IMR-90 (cell line): Measurements from ENCODE around the gene EIF1AD. TPM values are rescaled to one million over a fixed set of nuclear protein-coding genes. Genes with fewer than 3 reads are reported as not detected.

Source experiments
- ATAC-seq: fragments of 200-7000 bp; cut with Tn5 transposase; 2 replicates; pipeline ENCODE4 v1.9.1; 2020; ENCODE audit warnings: low read depth, mild to moderate bottlenecking, moderate library complexity
- BruUV-seq: library from RNA; stranded (reverse); fragments of 400-500 nt; replicated peaks from 2 replicates; lab custom pipeline; 2021; lab: Mats Ljungman, UMichigan
- CTCF ChIA-PET: fragments of 300-600 bp; formaldehyde crosslinking; extraction: SDS; loops from one replicate; lab custom pipeline; 2021; ENCODE audit warnings: antibody characterized with exemption; lab: Yijun Ruan, JAX
- POLR2A ChIA-PET: fragments of 300-600 bp; sonication (Branson Sonifier 250); formaldehyde crosslinking; loops from one replicate; lab custom pipeline; 2022; ENCODE audit warnings: antibody characterized with exemption; ENCODE audit not compliant: unreplicated experiment; lab: Charles Lee
- DNase-seq: peaks from one replicate; pipeline ENCODE4 v3.0.0; 2013
- H2AFZ ChIP-seq: replicated peaks from 2 replicates; pipeline ENCODE3; 2013; ENCODE audit warnings: low read length, mild to moderate bottlenecking; ENCODE audit not compliant: poor library complexity
- H2AK5ac ChIP-seq: 2 replicates; pipeline ENCODE4 v1.6.1; 2013; ENCODE audit warnings: low read depth, low read length, inconsistent platforms
- H2AK9ac ChIP-seq: replicated peaks from 2 replicates; pipeline ENCODE3; 2013; ENCODE audit warnings: mild to moderate bottlenecking, low read depth, low read length, moderate library complexity; ENCODE audit not compliant: poor library complexity
- H2BK120ac ChIP-seq: 2 replicates; pipeline ENCODE4 v1.6.1; 2013; ENCODE audit warnings: low read depth, low read length, inconsistent platforms
- H2BK15ac ChIP-seq: 3 replicates; pipeline ENCODE4 v1.6.1; 2013; ENCODE audit warnings: low read depth, low read length, inconsistent platforms
- H2BK20ac ChIP-seq: 2 replicates; pipeline ENCODE4 v1.6.1; 2013; ENCODE audit warnings: low read depth, mild to moderate bottlenecking, inconsistent platforms, low read length, moderate library complexity
- H2BK5ac ChIP-seq: 2 replicates; pipeline ENCODE4 v1.6.1; 2013; ENCODE audit warnings: mild to moderate bottlenecking, low read depth, low read length, inconsistent platforms; ENCODE audit not compliant: poor library complexity, severe bottlenecking
- H3K14ac ChIP-seq: replicated peaks from 2 replicates; pipeline ENCODE4 v1.6.1; 2013; ENCODE audit warnings: low read depth, low read length, inconsistent platforms
- H3K18ac ChIP-seq: 2 replicates; pipeline ENCODE4 v1.6.1; 2013; ENCODE audit warnings: low read depth, low read length, control low read depth
- H3K23ac ChIP-seq: 2 replicates; pipeline ENCODE4 v1.6.1; 2013; ENCODE audit warnings: low read depth, low read length, inconsistent platforms
- H3K27ac ChIP-seq: 2 replicates; pipeline ENCODE4 v1.5.1; 2013; ENCODE audit warnings: mild to moderate bottlenecking, control low read depth, low read length; ENCODE audit not compliant: insufficient read depth
- H3K27me3 ChIP-seq: 2 replicates; pipeline ENCODE4 v1.6.1; 2013; ENCODE audit warnings: low read length; ENCODE audit not compliant: control insufficient read depth, insufficient read depth
- H3K36me3 ChIP-seq: 2 replicates; pipeline ENCODE4 v1.6.1; 2013; ENCODE audit warnings: low read length, mixed read lengths; ENCODE audit not compliant: control insufficient read depth, insufficient read depth
- H3K4ac ChIP-seq: 2 replicates; pipeline ENCODE4 v1.6.1; 2013; ENCODE audit warnings: low read depth, low read length, inconsistent platforms
- H3K4me1 ChIP-seq: 2 replicates; pipeline ENCODE4 v1.6.1; 2013; ENCODE audit warnings: low read length, mixed read lengths; ENCODE audit not compliant: control insufficient read depth, insufficient read depth
- H3K4me2 ChIP-seq: 2 replicates; pipeline ENCODE4 v1.6.1; 2013; ENCODE audit warnings: low read depth, mild to moderate bottlenecking, control low read depth, low read length, moderate library complexity
- H3K4me3 ChIP-seq: 2 replicates; pipeline ENCODE4 v1.5.1; 2013; ENCODE audit warnings: low read depth, mild to moderate bottlenecking, control low read depth, low read length, moderate library complexity; ENCODE audit not compliant: insufficient read depth
- H3K56ac ChIP-seq: 2 replicates; pipeline ENCODE4 v1.6.1; 2013; ENCODE audit warnings: low read length, inconsistent platforms; ENCODE audit not compliant: insufficient read depth; ENCODE audit errors: extremely low read depth
- H3K79me1 ChIP-seq, 2 experiments: 2 replicates each; pipeline ENCODE4 v1.6.1; 2013; ENCODE audit warnings: low read length in 2 of 2, inconsistent platforms in 1 of 2, low read depth in 1 of 2
- H3K9ac ChIP-seq: 2 replicates; pipeline ENCODE4 v1.6.1; 2013; ENCODE audit warnings: low read depth, low read length, control low read depth
- H3K9me1 ChIP-seq: 2 replicates; pipeline ENCODE4 v1.6.1; 2013; ENCODE audit warnings: low read length, inconsistent platforms; ENCODE audit not compliant: insufficient read depth
- H3K9me3 ChIP-seq: 2 replicates; pipeline ENCODE4 v1.6.1; 2013; ENCODE audit warnings: low read length; ENCODE audit not compliant: control insufficient read depth, insufficient read depth
- H4K20me1 ChIP-seq: 2 replicates; pipeline ENCODE4 v1.6.1; 2013; ENCODE audit warnings: low read length, inconsistent platforms; ENCODE audit not compliant: insufficient read depth
- H4K5ac ChIP-seq: 2 replicates; pipeline ENCODE4 v1.6.1; 2013; ENCODE audit warnings: mild to moderate bottlenecking, low read depth, low read length, control low read depth
- H4K8ac ChIP-seq, 2 experiments: 2 replicates each; pipeline ENCODE4 v1.6.1; 2013; ENCODE audit warnings: low read depth in 2 of 2, low read length in 2 of 2, control low read depth in 1 of 2, inconsistent platforms in 1 of 2
- H4K91ac ChIP-seq: 2 replicates; pipeline ENCODE4 v1.6.1; 2013; ENCODE audit warnings: low read depth, low read length, inconsistent platforms; ENCODE audit not compliant: insufficient read depth
- BHLHE40 ChIP-seq: fragments of 150-350 bp; IDR thresholded peaks from 2 replicates; pipeline ENCODE4 v1.6.1; 2016; ENCODE audit warnings: mild to moderate bottlenecking, low read depth, low read length
- CHD1 ChIP-seq: IDR thresholded peaks from 2 replicates; pipeline ENCODE4 v1.6.1; 2012; ENCODE audit warnings: low read depth, low read length, improper control_type of control experiment
- MAFK ChIP-seq: IDR thresholded peaks from 2 replicates; pipeline ENCODE4 v1.6.1; 2012; ENCODE audit warnings: low read depth, low read length, improper control_type of control experiment
- MAZ ChIP-seq: IDR thresholded peaks from 2 replicates; pipeline ENCODE4 v1.6.1; 2012; ENCODE audit warnings: low read depth, mild to moderate bottlenecking, low read length, improper control_type of control experiment, moderate library complexity, borderline replicate concordance
- MXI1 ChIP-seq: IDR thresholded peaks from 2 replicates; pipeline ENCODE4 v1.6.1; 2012; ENCODE audit warnings: low read depth, mild to moderate bottlenecking, low read length, moderate library complexity, borderline replicate concordance
- NFE2L2 ChIP-seq: fragments of 150-350 bp; IDR thresholded peaks from 2 replicates; pipeline ENCODE4 v1.6.1; 2016; ENCODE audit warnings: low read depth, mild to moderate bottlenecking, low read length
- RCOR1 ChIP-seq: IDR thresholded peaks from 2 replicates; pipeline ENCODE4 v1.6.1; 2012; ENCODE audit warnings: mild to moderate bottlenecking, low read length, improper control_type of control experiment; ENCODE audit not compliant: insufficient replicate concordance
- RFX5 ChIP-seq: IDR thresholded peaks from 2 replicates; pipeline ENCODE4 v1.8.0; 2012; ENCODE audit warnings: low read depth, mild to moderate bottlenecking, low read length, moderate library complexity
- SMC3 ChIP-seq: fragments of 150-350 bp; IDR thresholded peaks from 2 replicates; pipeline ENCODE4 v1.6.1; 2016; ENCODE audit warnings: low read depth, mild to moderate bottlenecking, antibody characterized with exemption, low read length, moderate library complexity
- WGBS, 2 experiments: methylation state at CpG; one replicate each; pipeline versions ENCODE4 v1.1.5 to v1.1.7; 2013; ENCODE audit warnings: missing lambda C conversion rate in 2 of 2; ENCODE audit not compliant: insufficient read length in 1 of 2; ENCODE audit errors: extremely low coverage in 2 of 2; 5-methylcytosine and 5-hydroxymethylcytosine counted together
- dilution Hi-C: fragments of 300-500 bp; cut with HindIII; formaldehyde crosslinking; loops from one replicate; pipeline ENCODE4 v1.14.3; 2018; ENCODE audit warnings: low sequenced_read_pairs; ENCODE audit not compliant: unreplicated experiment
- in situ Hi-C: fragments of 300-500 bp; cut with MboI; formaldehyde crosslinking; loops from 3 replicates; pipeline ENCODE4 v1.14.3; 2019; ENCODE audit warnings: low sequenced_read_pairs, inconsistent platforms, mixed read lengths
- intact Hi-C: fragments of 100-400 bp; cut with micrococcal nuclease; formaldehyde crosslinking; loops from 2 replicates; pipeline ENCODE4 v1.10.0; 2022
- polyA plus RNA-seq, 3 experiments: library from polyadenylated mRNA; depleted of rRNA; stranded (reverse); fragments of >200 nt; gene quantifications; 2 replicates each; pipeline ENCODE4 v1.2.3, GENCODE V29; 2012; ENCODE audit warnings: low replicate concordance in 1 of 3
- total RNA-seq: library from RNA; depleted of rRNA; stranded (reverse); fragments of >200 nt; gene quantifications from 2 replicates; pipeline ENCODE4 v1.2.3, GENCODE V29; 2012
- TF ChIP-seq, protein P1 (sequence below): fragments of 150-350 bp; IDR thresholded peaks from 2 replicates; pipeline ENCODE4 v1.6.1; 2017; ENCODE audit warnings: mild to moderate bottlenecking, antibody characterized with exemption, low read length, low read depth

EIF1AD gene
- total and polyA plus RNA-seq, 2 of the 4 experiments (the other 2 are of a cell fraction): 32.5 to 62.6 TPM

DNA sequence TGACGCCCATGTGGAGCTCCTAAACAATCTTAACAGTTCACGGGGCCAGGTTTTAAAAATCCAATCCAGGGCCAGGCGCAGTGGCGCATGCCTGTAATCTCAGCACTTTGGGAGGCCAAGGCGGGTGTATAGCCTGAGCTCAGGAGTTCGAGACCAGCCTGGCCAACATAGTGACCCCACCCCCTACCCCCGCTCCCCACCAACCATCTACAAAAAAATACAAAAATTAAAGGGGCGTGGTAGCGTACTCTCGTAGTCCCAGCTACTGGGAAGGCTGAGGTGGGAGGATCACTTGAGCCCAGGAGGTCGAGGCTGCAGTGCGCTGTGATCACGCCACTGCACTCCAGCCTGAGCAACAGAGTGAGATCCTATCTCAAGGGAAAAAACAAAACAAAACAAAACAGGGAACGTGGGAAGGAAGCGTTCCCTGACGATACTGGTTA is 41.1 kb downstream of the EIF1AD start:
- H3K4me1 ChIP-seq: peaks cover 8% of the 10 kb centered on the region
- peak overlapping the region; percentile 71 for H3K4me2 ChIP-seq
- no peaks in the 10 kb centered on the region for H3K9me3 ChIP-seq
- H3K14ac ChIP-seq: peak overlapping the region; percentile 98
- peaks cover 16 to 44% of the 10 kb centered on the region in 2 experiments for H3K79me1 ChIP-seq
- H3K9me1 ChIP-seq: peaks cover 5% of the 10 kb centered on the region; the same call in 1 of the 2 replicates
- dilution Hi-C loops: no loop called here
- H4K8ac ChIP-seq: peak overlapping the region; percentile 100
- CTCF ChIA-PET: no interaction called here
- H3K27me3 ChIP-seq: no peaks in the 10 kb centered on the region
- peak overlapping the region; percentile 98 for H4K91ac ChIP-seq
- H2AFZ ChIP-seq: peak overlapping the region; percentile 95
- in situ Hi-C loops: loop anchor here (5.0 kb wide), 1 partner anchor 69 kb away; the partner anchor contains the start of gene CCDC85B
- DNase-seq (no peak), ATAC-seq (peak; percentile 4; the same call in 1 of the 2 replicates)
- H3K4me3 ChIP-seq: peak overlapping the region; percentile 59
- 57% methylated on average over 5 of the region's 16 CpGs; no CpG with 5 or more reads in 1 of the 2 experiments for WGBS, 2 experiments
- BruUV-seq: no TSS peak
- peaks cover 17% of the 10 kb centered on the region for H3K36me3 ChIP-seq
- peak overlapping the region; percentile 98 for H3K27ac ChIP-seq
- peak overlapping the region; percentile 62 for H3K18ac ChIP-seq
- H3K56ac ChIP-seq: peak overlapping the region; percentile 96
- H2AK5ac ChIP-seq: peak overlapping the region; percentile 96
- peak overlapping the region; percentile 98 for H3K9ac ChIP-seq
- H2BK15ac ChIP-seq: peak overlapping the region; percentile 20; the same call in 1 of the 3 replicates
- peak overlapping the region; percentile 49; the same call in 1 of the 2 replicates for H2BK120ac ChIP-seq
- POLR2A ChIA-PET: no interaction called here
- H2BK20ac ChIP-seq: no peak overlapping the region
- peak overlapping the region; percentile 97 for H2AK9ac ChIP-seq
- H2BK5ac ChIP-seq: peak overlapping the region; percentile 84
- TF ChIP-seq BHLHE40: no peak
- TF ChIP-seq, protein P1, sequence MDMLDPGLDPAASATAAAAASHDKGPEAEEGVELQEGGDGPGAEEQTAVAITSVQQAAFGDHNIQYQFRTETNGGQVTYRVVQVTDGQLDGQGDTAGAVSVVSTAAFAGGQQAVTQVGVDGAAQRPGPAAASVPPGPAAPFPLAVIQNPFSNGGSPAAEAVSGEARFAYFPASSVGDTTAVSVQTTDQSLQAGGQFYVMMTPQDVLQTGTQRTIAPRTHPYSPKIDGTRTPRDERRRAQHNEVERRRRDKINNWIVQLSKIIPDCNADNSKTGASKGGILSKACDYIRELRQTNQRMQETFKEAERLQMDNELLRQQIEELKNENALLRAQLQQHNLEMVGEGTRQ: no peak
- no peak for TF ChIP-seq CHD1
- no peak for TF ChIP-seq MAFK
- TF ChIP-seq RCOR1: no peak
- TF ChIP-seq NFE2L2: no peak
- TF ChIP-seq MAZ: no peak
- no peak for TF ChIP-seq SMC3
- no peak for TF ChIP-seq MXI1
- no peak for TF ChIP-seq RFX5
- peak overlapping the region; percentile 98; the same call in 1 of the 2 replicates for H3K23ac ChIP-seq
- peaks cover 7% of the 10 kb centered on the region; the same call in 1 of the 2 replicates for H4K20me1 ChIP-seq
- peak overlapping the region; percentile 96 for H4K5ac ChIP-seq
- intact Hi-C loops: loop anchor here (2.0 to 5.0 kb wide), 2 partner anchors 44 to 72 kb away; partner anchors contain the start of genes C11orf68, DRAP1 and FIBP
- H3K4ac ChIP-seq: peak overlapping the region; percentile 95
